HG03558 (cell line): ENCODE results near the gene KRT10.
"Not testable (repeated sequence)": the region's sequence is repeated elsewhere in the genome, so short reads cannot be mapped to it uniquely, and the experiment has no call there.

Source experiments
- ATAC-seq: cut with Tn5 transposase; IDR thresholded peaks from one replicate; pipeline ENCODE4 v1.9.1; 2021; ENCODE audit warnings: moderate number of reproducible peaks; ENCODE audit not compliant: unreplicated experiment; ENCODE audit errors: extremely low read depth

The KRT10 gene

DNA sequence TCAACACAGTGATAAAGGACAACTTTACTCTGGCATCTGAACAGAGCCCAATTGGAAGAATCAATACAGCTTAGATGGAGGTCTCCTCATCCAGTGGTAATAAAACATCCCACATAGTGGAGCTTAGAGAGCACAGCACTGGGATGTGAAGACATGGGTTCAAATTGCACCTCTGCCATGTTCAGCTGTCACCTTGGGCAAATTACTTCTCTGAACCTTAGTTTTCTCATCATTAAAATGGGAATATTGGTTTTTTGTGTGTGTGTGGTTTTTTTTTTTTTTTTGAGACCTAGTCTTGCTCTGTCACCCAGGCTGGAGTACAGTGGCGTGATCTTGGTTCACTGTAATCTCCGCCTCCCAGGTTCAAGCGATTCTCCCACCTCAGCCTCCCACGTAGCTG lies 13.6 kb upstream of the KRT10 start:
- no peak for ATAC-seq

DNA sequence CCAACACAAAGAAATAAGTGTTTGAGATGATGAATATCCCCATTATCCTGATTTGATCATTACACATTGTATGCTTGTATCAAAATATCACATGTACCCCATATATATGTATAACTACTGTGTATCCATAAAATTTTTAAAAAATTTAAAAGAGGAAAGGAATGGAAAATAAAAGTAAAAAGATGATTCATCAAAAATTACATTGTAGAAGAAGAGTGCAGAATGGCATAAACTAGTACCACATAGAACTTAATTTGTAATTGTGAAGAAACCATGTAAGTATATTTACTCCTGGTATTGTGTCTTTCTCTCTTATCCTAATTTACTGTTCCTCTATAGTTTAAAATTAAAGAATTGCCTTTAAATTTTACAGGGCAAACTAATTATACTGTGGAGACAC lies 11.5 kb upstream of the KRT10 start:
- no peak for ATAC-seq

DNA sequence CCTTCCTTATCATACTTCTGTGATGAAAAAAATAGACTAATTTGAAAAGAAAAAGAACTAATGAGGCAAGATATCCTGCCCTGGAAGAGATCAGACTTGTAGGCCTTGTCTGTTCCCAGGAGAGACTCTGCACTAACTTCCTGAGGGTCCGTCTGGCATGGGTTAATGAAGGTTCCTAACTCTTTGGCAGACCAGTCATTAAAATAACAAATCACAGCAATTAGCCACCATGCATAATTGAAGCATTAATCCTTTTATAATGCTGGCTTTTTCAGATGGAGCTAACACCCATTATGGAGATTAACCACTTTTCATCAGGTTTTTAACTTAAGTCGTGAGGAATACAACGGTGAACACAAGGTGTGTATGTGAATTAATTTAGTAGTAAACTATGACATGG lies 10.4 kb upstream of the KRT10 start:
- no peak for ATAC-seq

DNA sequence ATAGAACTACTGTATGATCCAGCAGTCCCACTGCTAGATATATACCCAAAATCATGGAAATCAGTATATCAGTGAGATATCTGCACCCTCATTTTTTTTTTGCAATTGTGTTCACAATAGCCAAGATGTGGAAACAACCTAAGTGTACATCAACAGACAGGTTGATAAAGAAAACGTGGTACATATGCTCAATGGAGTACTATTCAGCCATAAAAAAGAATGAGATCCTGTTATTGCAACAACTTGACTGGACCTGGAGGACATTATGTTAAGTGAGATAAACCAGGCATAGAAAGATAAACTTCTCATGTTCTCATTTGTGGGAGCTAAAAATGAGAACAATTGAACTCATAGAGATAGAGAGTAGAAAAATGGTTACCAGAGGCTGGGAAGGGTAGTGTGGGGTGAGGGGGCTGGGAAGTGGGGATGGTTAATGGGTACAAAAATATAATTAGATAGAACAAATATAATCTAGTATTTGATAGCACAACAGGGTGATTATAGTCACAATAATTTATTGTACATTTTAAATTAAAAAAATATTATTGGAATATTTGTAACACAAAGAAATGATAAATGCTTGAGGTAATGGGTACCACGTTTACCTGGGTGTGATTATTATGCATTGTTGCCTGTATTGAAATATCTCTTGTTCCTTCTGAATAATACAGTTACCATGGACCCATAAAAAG lies 7.8 kb upstream of the KRT10 start:
- ATAC-seq: no peak

DNA sequence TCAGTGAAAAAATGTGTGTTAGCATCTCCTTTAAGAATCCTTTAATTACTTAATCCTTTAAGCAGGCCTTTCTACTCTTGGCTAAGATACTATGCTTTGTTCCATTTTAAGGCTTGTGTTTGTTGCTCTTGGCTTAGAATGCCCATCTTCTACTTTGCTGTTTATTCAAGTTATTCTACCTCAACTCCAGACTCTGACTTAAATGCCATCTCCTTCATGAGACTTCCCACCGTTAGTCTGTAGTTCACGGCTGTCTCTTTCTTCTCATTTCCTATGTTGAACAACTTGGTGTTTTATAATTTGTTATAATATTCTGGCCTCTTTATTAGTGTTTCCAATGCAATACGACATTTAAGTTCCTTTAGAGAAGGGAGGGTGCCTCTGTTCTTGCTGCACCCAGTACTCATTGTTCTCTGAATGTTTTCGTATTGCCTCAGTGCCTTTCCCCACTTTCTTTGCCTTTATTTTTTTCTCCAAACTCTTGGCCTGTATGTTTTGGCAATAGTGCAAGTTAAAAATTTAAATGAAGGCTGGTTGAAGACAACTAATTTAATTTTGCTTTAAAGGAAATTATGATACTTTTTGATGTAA lies 6.1 kb upstream of the KRT10 start:
- ATAC-seq: no peak

DNA sequence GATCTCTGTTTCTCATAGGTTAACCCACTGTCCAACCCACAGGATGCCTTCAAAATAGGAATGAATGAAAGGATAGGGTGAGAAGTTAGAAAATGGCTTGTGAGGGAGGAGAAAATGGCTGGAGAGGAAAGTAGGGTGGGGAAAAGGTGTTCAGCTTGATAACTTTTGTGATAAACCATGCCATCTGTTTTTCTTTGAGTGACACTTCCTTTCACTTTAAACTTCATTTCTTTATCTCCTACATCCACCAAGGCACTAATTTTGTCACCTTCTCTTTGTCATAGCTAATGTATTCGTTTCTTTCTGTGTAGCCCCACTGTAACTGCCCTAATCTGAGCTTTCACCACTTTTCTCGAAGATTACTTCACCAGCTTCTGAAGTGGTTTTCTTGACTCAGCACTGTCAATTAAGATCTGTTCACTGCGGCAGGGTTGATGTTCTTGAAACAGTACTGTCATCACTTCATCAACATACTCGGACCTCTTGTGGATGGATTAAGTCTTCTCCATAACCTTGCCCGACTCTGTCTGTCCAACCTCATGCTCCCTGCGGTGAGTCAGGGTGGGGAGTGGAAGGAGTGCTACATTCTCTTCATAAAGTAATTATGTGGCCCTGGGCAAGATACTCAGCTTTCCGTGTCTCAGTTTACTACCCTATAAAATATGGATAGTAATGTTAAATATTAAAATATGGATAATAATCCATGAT lies 5.5 kb upstream of the KRT10 start:
- ATAC-seq: no peak

DNA sequence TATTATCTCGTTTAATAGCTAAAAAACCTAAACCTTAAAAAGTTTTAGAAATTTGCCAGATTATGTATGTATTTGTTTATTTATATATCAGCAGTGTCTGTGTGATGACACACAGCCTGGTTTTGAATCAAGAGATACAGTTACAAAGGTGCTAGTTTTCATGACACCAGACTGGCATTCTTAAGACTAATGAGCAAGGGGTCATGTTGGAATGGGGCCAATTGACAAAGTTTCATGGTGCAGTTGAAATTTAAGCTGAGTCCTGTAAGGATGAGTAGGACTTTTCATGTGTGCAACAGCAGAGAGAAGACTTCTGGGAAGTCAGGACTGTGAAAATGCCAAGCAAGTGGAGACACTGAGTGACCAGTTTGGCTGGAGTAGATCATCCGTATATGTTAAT lies 3.2 kb upstream of the KRT10 start:
- ATAC-seq: no peak

DNA sequence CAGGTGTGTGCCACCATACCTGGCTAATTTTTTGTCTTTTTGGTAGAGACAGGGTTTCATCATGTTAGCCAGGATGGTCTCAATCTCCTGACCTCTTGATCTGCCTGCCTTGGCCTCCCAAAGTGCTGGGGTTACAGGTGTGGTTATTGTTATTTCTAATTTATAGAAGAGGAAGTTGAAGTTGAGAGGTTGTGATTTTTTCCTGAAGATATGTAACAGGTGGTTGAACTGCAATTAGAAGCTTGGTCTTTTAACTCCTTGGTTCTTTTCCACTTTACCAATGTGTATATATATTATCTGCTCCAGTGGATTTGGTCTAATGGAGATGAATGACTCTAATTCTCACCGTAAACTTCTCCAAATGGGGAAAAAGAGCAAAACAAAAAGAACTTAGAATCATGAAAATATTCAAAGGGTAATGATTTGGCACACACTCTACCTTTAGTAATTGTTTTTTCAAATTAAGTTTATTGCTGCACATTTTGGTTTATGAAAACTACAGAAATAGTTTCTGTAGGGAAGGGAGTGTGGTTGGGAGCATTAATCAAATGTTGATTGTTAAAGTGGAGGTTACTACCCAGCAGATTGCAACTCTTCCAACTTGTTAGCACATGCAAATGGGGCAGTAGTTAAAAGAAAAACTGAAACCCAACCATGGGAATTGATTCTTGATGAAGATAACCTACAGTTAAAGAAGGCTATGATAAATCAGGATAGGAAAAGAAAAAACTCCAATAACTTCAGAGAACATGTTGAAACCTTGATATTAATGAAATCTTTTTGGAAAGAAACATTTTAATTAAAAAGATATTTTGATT lies 1.8 kb upstream of the KRT10 start:
- no peak for ATAC-seq

DNA sequence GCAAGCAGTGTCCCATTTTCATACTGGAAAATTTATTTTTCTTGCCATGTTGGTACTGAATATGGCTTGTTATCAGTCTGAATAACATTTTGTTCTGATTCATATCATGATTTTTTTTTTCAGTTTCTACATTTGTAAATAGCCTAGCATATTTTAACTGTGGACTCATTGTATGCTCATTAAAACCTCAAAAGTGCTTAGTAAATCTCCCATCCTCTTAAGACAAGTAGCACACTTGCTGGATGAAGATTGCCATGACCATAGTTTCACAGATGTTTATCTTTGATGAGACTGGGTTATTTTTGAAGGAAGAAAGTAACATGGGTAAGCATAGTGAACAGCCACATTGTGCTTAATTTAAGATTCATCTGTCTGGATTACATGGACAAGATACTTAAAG lies 878 bp downstream of the KRT10 start:
- ATAC-seq: no peak

DNA sequence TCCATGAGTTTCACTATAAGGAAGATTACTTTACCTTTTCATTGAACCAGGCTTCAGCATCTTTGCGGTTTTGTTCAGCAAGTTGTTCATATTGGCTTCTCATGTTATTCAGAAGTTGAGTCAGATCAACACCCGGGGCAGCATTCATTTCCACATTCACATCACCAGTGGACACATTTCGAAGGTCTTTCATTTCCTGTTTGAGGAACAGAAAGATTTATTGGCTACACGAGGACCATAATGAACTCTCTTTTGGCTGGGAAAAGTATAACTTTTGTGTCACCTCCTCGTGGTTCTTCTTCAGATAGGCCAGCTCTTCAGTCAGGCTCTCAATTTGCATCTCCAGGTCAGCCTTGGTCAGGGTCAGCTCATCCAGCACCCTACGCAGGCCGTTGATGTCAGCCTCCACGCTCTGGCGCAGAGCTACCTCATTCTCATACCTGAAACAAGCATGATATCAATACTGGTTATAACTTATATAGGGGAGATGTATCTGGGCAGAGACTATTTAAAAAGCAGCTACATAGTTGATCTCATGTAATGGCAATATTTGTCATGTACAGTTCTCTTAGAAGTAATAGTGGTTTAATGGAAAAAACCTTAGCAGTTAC lies 2.1 kb downstream of the KRT10 start:
- no peak for ATAC-seq

DNA sequence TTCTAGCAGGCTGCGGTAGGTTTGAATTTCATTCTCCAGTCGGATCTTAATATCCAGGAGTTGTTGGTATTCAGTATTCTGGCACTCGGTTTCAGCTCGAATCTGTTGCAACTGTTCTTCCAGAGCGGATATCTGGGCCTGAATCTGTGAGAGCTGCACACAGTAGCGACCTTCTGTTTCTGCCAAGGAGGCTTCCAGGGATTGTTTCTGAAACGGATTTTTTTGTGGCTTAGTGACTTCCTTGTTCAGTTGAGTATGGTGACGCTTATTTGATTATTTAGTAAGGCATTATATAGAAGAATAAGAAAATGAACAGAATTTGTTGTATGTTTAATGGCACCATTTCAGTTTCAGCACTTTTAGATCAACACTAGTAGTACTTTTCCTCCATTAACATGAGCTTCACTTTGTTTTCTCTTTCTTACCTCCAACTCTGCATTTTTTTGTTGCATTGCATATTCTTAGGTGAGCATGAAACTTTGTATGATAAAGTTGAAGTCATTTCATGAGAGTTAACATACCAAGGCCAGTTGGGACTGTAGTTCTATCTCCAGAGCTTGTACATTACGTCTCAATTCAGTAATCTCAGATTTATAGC lies 2.8 kb downstream of the KRT10 start:
- ATAC-seq: no peak

DNA sequence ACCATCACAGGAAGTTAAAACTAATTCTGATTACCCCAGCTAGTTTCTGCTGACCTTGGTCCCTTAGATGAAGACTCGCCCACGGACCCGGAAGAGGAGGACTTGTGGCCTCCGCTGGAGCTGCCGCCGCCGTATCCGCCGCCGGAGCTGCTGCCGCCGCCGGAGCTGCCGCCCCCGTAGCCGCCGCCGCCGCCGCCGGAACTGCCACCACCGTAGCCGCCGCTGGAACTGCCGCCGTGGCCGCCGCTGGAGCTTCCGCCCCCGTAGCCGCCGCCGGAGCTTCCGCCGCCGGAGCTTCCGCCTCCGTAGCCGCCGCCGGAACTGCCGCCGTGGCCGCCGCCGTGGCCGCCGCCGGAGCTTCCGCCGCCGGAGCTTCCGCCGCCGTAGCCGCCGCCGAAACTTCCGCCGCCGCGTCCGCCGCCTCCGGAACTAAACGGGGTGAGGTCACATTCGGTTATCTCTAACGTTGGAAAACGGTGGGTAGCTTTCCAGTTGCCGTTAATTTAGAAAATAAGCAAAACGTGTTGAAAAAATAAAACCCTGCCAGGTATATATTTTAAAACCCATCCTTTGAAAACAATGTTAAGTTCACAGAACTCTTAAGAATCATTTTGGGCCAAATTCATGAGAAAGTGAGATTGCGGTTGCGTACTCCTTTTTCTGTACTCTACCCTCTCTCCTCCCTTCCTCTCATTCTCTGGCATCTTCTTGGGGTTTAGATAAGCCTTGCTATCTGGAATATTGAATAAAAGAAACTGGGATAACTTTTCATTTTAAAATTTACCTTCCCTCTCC lies 3.5 kb downstream of the KRT10 start:
- peak; percentile 43 for ATAC-seq

DNA sequence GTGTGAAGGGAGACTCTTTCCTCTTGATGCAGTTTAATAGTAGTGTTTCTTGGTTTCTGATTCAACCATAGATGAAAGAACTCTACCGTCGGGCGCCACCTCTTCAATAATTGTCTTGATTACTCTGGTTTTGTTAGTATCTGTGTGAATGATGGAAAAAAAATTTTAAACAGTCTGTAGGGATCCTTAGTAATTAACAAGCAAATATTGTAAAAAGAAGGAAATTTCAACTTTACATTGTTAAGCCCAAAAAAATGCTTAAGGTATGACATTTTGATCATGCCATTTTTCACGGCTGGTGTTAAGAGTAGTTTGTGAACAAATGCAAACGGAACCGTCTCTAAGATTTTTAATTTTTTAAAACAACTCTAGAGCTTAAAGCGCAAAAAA lies 4.1 kb downstream of the KRT10 start:
- ATAC-seq: no peak

DNA sequence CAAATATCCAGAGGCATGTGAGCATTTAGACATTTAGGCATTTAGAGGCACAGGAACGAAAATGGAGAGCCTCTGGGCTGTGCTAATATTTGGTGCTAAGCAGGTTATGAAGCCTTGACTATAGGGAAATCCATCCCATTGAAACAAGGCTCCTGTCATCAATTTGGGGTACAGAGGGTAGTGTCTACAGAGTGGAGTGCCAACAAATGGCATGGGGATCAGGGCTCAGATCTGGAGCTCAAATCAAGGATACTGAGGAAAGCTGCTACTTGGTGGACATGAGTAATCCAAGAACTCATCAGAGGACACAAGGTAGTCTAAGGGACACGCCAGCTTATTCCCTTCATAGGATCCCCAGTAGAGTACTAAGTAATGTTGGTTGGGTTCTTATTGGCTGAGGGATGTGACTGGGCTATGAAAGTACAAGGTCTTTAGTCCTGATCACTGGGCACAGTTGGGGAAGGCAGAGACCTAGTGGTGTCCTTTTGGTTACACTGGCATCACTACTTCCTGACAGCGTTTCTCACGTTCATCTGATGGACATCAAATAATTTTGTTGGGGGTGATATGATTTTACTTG lies 5.2 kb downstream of the KRT10 start:
- no peak for ATAC-seq

DNA sequence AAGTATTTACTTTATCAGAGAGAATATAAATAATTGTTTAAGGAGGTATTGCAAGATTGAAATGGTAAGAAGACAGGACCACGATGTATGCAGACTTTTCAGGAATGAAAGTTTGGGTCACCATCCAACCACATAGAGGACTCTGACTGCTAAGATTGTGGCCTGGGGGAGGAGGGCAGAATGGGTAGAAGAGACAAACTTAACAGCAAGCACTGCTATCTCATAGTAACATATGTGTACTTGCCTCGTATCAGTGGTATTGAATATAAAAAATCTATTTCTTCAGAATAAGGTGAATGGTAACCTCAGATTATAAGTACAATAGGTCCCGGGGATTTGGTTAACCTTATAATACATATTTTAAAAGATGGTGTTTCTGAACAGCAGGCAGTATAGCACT lies 5.8 kb downstream of the KRT10 start:
- no peak for ATAC-seq

DNA sequence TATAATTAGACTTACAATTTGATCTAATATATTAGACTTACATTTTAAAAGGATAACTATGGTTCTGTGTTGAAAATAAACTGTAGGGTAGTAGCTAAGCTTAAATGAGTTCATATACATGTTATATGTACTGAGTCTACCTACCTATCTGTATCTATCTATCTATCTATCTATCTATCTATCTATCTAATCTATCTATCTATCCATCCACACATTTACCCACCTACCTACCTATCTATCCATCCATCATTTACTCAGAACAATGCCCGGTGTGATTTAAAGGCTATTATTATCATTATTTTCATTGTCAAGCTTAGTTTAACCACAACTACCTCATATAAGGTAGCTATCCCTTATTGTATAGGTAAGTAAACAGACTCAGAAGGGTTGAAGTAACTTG lies 7.0 kb downstream of the KRT10 start:
- ATAC-seq: no peak

DNA sequence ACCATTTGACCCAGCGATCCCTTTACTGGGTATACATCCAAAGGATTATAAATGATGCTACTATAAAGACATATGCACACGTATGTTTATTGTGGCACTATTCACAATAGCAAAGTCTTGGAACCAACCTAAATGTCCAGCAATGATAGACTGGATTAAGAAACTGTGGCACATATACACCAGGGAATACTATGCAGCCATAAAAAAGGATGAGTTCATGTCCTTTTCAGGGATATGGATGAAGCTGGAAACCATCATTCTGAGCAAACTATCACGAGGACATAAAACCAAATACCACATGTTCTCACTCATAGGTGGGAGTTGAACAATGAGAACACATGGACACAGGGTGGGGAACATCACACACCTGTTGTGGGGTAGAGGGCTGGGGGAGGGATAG lies 7.8 kb downstream of the KRT10 start:
- ATAC-seq: not testable (repeated sequence)

DNA sequence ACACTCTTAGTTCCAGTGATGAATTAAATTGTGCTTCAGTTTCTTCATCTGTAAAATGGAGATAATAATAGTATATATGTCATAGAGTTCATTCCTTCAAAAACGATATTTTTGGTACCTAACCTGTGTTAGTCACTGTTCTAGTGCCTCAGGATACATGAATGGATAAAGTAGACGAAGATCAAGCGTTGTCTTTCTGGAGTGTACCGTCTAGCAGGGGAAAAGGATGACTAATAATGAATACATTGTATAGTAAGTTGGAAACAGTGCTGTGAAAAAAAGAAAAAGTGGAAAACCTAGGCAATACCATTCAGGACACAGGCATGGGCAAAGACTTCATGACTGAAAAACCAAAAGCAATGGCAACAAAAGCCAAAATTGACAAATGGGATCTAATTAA lies 8.6 kb downstream of the KRT10 start:
- ATAC-seq: no peak

DNA sequence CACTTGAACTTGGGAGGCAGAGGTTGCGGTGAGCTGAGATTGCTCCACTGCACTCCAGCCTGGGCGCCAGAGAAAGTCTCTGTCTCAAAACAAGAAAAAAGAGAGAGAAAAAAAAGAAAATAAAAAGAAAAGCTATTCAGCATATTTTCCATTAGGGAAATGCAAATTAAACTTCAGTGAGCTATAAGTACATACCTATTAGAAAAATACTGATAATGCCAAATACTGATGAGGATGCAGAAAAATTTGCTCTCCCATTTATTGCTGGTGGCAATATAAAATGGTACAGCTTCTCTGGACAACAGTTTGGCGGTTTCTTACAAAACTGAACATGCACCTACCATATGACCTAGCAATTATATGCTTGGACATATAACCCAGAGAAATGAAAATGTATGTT lies 9.8 kb downstream of the KRT10 start:
- no peak for ATAC-seq
